Measurements from ENCODE around the gene UBXN7. TPM values are rescaled to one million over a fixed set of nuclear protein-coding genes. Genes with fewer than 3 reads are reported as not detected.
"Not testable (repeated sequence)": the region's sequence is repeated elsewhere in the genome, so short reads cannot be mapped to it uniquely, and the experiment has no call there.

The UBXN7 gene
- total RNA-seq, 1 experiment from 2014 or later: 32.4 TPM

DNA sequence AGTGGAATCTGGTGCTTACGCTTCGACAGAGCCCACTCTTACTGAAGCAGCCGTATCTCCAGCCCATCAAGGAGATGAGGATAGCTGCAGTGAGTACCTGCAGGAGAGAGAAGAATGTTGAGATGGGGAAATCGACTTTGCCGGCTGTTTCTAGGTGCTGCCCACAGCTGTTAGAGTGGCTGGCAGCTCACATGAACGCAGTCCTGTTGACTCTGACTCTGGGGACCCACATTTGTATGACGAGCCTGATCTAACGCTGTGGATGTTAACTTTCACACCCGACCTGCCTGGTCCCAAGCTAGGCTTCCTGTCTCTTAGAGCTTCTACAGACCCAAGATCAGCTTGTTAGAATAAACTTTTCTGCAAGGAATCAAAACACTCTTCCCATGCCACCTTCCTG is 105.3 kb downstream of the UBXN7 start:
- no peaks in the 10 kb centered on the region for H3K9me3 ChIP-seq (replicated peaks)
- H3K4me3 ChIP-seq: no peak overlapping the region
- no peaks in the 10 kb centered on the region for H3K36me3 ChIP-seq
- no peaks in the 10 kb centered on the region for H3K27me3 ChIP-seq
- H3K27ac ChIP-seq: no peak overlapping the region
- DNase-seq: no peak
- H3K4me1 ChIP-seq: peaks cover 14% of the 10 kb centered on the region

DNA sequence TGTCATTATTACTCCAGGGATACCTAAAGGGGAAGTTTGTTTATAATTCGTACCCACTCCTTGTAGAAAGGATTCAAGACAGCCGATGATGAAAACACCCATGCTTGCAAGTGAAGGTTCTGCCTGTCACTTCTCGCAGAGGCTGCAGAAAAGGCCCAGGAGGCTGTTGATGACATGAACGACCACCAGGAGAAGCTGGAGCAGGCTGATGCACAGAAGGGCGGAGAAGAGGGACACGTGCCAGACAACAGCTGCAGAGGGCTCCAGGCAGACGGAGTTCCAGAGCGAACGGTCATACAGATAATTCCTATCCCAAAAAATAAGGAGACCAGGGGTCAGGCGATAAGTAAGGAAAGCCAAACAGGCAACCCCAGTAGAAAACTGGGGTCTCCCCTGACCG is 108.5 kb downstream of the UBXN7 start:
- Histone ChIP-seq H3K27ac (peak overlapping the region; percentile 78), H3K4me1 (peaks cover 14% of the 10 kb centered on the region), H3K27me3 (no peaks in the 10 kb centered on the region), H3K9me3 (replicated peaks) (no peaks in the 10 kb centered on the region), H3K36me3 (no peaks in the 10 kb centered on the region), H3K4me3 (peak overlapping the region; percentile 25)
- DNase-seq: peak; percentile 92 to 94

DNA sequence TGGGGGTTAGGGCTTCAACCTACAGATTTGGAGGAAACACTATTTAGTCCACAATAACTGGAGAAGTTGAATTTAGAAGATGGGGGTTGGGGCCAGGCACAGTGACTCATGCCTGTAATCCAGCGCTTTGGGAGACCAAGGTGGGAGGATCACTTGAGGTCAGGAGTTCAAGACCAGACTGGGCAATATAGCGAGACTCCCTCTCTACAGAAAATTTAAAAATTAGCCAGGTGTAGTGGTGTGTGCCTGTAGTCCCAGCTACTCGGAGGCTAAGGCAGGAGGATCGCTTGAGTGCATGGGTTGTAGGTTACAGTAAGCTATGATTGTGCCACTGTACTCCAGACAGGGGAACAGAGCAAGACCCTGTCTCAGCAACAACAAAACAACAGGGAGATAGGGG is 109.2 kb downstream of the UBXN7 start:
- no peaks in the 10 kb centered on the region for H3K36me3 ChIP-seq
- DNase-seq: no peak
- no peaks in the 10 kb centered on the region for H3K27me3 ChIP-seq
- H3K4me3 ChIP-seq: no peak overlapping the region
- H3K9me3 ChIP-seq (replicated peaks): no peaks in the 10 kb centered on the region
- H3K27ac ChIP-seq: no peak overlapping the region
- peaks cover 14% of the 10 kb centered on the region for H3K4me1 ChIP-seq

DNA sequence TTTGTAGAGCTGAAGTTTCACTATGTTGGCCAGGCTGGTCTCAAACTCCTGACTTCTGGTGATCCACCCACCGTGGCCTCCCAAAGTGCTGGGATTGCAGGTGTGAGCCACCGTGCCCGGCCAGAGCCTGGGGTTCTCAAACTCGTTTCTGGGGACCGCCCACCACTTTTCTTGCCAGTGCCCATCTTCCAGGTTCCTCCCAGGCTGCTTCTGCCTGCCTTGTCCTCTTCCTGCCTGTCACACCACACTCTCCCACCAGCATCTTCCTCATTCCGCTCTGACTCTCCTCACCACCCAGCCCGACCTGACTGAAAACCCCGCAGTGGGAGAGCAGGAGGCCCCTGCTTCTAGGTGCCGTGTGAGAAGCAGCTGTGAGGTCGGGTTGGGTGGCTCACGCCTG is 111.1 kb downstream of the UBXN7 start:
- DNase-seq: no peak
- no peaks in the 10 kb centered on the region for H3K9me3 ChIP-seq (replicated peaks)
- H3K4me1 ChIP-seq: peaks cover 14% of the 10 kb centered on the region
- H3K27me3 ChIP-seq: no peaks in the 10 kb centered on the region
- no peak overlapping the region for H3K4me3 ChIP-seq
- no peaks in the 10 kb centered on the region for H3K36me3 ChIP-seq
- no peak overlapping the region for H3K27ac ChIP-seq

DNA sequence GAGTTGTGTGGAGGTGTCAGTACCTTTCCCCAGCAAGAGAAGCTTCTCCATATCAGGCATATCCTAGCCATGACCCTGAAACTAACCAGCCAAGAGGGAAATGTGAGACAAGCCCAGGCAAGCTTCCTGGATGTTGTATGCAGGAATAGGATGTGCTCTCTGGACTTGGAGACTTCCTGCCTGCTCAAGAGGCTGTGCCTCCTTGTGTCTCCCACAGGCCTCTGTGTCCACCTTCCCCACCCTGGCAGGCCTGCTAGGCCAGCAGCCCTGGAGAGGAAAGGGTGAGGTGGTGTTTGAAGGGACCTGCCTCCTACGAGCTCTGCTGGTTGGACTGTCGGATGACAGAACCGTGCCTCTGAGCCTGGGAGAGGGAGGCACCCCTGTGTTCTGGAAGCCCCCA is 112.1 kb downstream of the UBXN7 start:
- peak in 1 of 2 experiments; percentile 34 for DNase-seq
- no peaks in the 10 kb centered on the region for H3K9me3 ChIP-seq (replicated peaks)
- H3K27me3 ChIP-seq: no peaks in the 10 kb centered on the region

DNA sequence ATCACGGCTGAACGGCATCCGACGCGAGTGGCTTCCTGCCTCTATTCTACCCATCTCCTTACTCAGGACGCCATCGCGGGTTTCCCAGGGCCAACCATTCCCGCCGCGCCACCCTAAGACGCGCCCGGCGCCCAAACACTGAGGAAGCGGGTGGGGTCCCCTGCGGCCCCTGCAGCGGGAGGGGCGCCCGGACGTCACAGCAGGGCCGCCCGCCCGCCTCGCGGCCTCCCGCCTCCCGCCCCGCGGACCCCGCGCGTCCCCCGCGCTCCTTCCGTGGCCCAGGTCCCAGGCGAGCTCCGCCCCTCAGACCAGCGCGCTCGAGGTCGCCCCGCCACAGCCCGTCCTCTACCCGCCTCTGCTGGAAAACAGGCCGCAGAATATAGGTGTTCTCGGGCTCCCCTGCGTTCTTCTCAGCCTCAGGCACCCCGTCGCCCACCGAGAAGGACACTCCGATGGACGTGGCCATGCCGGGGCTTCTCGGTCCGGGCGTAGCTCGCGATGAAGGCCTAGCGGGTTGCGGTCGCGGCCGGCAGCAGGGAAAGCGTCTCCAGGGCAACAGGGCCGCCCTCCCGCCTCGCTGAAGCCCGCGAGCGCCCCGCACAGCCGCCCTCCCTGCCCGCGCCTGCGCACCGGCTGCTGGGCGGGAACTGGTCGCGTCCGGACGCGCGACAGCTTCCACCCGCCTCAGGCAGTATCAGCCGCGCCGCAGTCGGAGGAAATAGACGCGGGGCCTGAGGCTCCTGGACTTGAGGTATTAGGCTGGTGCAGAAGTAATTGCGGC is 114.3 kb downstream of the UBXN7 start, which contains the start of gene DYNLT2B:
Gene DYNLT2B, minus strand, starts transcription at position 554 of the 781 bp plus-strand sequence. Its CDS starts 88 bp downstream, at position 466.
- Histone ChIP-seq H3K9me3 (replicated peaks) (no peaks in the 10 kb centered on the region), H3K36me3 (no peaks in the 10 kb centered on the region), H3K27ac (peak within 1 kb of the TSS; percentile 69), H3K4me1 (no peaks in the 10 kb centered on the region), H3K27me3 (no peaks in the 10 kb centered on the region), H3K4me3 (peak within 1 kb of the TSS; percentile 88)
- DNase-seq: peak; percentile 86 to 87

More for the DNA sequence above, 112.1 kb downstream of the UBXN7 start:
- Histone ChIP-seq H3K4me1 (peaks cover 14% of the 10 kb centered on the region), H3K4me3 (no peak overlapping the region), H3K27ac (no peak overlapping the region), H3K36me3 (no peaks in the 10 kb centered on the region)

DNA sequence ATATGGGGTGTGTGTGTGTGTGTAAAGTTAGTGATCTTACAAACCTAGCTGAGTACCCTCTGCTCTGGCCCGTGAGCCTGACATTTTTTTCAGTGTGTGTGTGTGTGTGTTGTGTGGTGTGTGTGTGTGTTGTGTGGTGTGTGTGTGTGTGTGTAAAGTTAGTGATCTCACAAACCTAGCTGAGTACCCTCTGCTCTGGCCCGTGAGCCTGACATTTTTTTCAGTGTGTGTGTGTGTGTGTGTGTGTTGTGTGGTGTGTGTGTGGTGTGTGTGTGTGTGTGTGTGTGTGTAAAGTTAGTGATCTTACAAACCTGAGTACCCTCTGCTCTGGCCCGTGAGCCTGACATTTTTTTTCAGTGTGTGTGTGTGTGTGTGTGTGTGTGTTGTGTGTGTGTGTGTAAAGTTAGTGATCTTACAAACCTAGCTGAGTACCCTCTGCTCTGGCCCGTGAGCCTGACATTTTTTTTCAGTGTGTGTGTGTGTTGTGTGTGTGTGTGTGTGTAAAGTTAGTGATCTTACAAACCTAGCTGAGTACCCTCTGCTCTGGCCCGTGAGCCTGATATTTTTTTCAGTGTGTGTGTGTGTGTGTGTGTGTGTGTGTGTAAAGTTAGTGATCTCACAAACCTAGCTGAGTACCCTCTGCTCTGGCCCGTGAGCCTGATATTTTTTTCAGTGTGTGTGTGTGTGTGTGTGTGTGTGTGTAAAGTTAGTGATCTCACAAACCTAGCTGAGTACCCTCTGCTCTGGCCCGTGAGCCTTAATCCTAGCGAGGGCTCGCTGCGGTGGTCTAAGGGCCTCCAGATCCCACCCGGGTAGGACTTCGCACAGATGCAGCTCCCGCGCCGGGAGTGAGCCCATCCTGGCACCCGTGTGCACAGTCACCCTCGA is 115.2 kb downstream of the UBXN7 start:
- not testable (repeated sequence) for H3K27me3 ChIP-seq; H3K9me3 ChIP-seq (replicated peaks); DNase-seq; H3K36me3 ChIP-seq; H3K4me1 ChIP-seq
- peak overlapping the region; percentile 88 for H3K4me3 ChIP-seq
- peak overlapping the region; percentile 69 for H3K27ac ChIP-seq

DNA sequence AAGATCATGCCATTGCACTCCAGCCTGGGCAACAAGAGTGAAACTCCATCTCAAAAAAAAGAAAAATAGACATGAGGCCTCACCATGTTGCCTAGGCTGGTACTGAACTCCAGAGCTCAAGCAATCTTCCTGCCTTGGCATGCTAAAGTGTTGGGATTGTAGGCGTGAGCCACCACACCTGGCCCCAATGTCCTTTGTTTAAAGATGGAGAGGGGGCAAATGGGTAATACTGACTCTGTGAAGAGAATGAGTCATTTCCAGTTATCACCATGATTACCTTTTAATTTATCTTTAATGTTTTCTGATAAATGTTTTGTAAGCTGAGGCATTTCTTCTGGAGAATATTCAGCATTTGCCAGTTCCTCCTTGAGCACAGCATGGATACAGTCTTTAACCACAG is 116.4 kb downstream of the UBXN7 start:
- Histone ChIP-seq H3K27ac (no peak overlapping the region), H3K9me3 (replicated peaks) (no peaks in the 10 kb centered on the region), H3K4me1 (no peaks in the 10 kb centered on the region), H3K36me3 (no peaks in the 10 kb centered on the region), H3K27me3 (no peaks in the 10 kb centered on the region), H3K4me3 (no peak overlapping the region)
- no peak for DNase-seq

DNA sequence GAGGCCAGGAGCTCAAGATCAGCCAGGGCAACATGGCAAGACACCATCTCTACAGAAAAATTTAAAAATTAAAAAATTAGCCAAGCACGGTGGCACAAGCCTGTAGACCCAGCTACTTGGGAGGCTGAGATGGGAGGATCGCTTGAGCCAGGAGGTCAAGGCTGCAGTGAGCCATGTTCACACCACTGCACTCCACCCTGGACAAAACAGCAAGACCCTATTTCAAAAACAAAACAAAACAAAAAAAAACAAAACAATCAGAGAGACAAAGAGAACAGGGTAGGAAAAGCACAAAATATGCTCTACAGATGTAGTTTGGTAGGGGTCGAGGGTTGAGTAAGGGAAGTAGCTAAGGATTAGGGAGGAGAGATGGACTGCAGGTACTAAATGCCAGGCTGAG is 117.6 kb downstream of the UBXN7 start:
- Histone ChIP-seq H3K27me3 (no peaks in the 10 kb centered on the region), H3K4me1 (no peaks in the 10 kb centered on the region), H3K36me3 (no peaks in the 10 kb centered on the region), H3K9me3 (replicated peaks) (no peaks in the 10 kb centered on the region), H3K27ac (no peak overlapping the region), H3K4me3 (no peak overlapping the region)
- DNase-seq: no peak

DNA sequence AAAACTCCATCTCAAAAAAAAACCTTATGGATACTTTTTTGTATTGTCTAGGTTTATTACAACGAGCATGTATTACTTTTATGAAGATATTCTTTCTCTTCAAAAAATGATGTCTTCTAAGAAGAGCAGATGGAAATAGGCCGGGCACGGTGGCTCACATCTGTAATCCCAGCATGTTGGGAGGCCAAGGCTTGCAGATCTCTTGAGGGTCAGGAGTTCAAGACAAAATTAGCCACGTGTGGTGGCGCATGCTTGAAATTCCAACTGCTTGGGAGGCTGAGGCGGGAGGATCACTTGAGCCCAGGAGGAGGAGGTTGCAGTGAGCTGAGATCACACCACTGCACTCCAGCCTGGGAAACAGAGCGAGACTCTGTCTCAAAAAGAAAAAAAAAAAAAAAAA is 118.1 kb downstream of the UBXN7 start:
- H3K4me3 ChIP-seq; H3K27me3 ChIP-seq; H3K27ac ChIP-seq; H3K36me3 ChIP-seq; DNase-seq; H3K9me3 ChIP-seq (replicated peaks); H3K4me1 ChIP-seq: not testable (repeated sequence)

DNA sequence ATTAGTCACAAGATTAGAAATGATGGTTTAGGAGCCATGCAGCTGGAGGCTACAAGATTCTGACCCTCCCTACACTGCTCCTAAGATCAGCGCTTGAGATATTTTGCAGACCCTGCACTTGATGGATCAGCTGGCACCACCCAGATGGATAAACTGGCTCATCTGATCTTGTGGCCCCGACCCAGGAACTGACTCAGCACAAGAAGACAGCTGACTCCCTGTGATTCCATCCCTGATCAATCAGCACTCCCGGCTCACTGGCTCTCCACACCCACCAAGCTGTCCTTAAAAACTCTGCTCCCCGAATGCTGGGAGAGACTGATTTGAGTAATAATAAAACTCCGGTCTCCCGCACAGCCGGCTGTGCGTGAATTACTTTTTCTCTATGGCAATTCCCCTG is 129.3 kb downstream of the UBXN7 start:
- not testable (repeated sequence) for H3K4me3 ChIP-seq; H3K4me1 ChIP-seq; H3K9me3 ChIP-seq (replicated peaks); H3K36me3 ChIP-seq; H3K27ac ChIP-seq; H3K27me3 ChIP-seq; DNase-seq

DNA sequence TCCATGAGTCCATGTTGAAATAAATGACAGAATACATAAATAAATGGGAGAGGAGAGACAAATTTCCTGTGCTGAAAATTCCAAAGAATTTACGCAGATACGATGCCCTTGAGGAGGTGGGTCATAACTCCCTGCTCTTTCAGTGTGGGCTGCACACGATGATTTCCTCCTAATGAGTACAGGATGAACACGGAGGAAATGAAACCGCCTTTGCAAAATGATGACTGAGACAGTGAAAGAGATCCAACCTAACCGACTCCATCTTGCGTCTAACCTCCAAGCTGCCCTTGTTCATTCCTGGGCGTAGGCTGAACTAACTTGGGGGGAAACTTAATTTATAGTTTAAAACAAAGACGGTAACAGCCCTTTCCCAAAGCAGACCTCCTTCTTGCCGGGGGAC is 129.7 kb downstream of the UBXN7 start:
- H3K4me3 ChIP-seq; H3K9me3 ChIP-seq (replicated peaks); H3K36me3 ChIP-seq; H3K27ac ChIP-seq; DNase-seq; H3K27me3 ChIP-seq; H3K4me1 ChIP-seq: not testable (repeated sequence)

DNA sequence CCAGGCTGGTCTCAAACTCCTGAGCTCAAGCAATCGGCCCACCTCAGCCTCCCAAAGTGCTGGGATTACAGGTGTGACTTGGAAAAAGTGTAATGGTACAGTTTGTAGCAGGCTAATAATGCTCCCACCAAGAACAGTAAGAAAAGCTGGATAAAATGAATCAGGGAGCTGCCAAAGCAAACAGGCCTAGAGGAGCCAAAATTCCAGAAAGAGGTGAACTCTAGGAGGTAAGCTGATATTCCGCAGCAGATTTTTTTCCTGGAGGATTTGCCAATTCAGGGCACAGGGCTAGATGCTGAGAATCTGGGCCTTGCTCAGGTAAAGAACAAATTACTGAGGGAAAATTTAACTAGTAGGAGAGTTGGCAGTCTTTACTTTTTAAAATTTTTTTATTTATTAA is 133.7 kb downstream of the UBXN7 start:
- no peak overlapping the region for H3K4me3 ChIP-seq
- no peaks in the 10 kb centered on the region for H3K9me3 ChIP-seq (replicated peaks)
- no peaks in the 10 kb centered on the region for H3K27me3 ChIP-seq
- no peak for DNase-seq
- no peaks in the 10 kb centered on the region for H3K36me3 ChIP-seq
- H3K27ac ChIP-seq: no peak overlapping the region
- H3K4me1 ChIP-seq: no peaks in the 10 kb centered on the region
